ENCODE data around the gene DERA. TPM values are rescaled to one million over a fixed set of nuclear protein-coding genes. Genes with fewer than 3 reads are reported as not detected.

Gene DERA
- total RNA-seq, 1 experiment from 2014 or later = 43.7 TPM

DNA sequence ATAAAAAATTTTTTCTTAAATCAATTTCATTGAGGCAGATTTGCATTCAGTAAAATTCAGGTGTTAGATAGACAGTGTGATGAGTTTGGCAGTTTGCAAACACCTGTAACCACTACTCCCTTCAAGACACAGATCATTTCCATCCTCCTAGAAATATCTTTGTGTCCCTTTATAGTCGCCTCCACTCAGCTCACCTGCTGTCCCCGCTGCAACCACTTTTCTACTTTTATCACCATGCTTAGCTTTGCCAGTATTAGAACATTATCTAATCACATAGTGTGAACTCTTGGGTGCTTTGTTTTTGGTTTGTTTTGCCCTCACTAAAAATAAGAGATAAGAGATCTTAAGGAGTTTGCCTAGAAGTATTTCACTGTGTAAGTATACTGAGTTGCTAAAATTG lies 73.8 kb downstream of the DERA start:
- POLR2A ChIA-PET (ENCODE audit: low non-redundant PET) = no interaction called here
- intact Hi-C loops (cut with micrococcal nuclease; ENCODE audit: unreplicated experiment) = loop anchor here (10.0 kb wide), 1 partner anchor 370 kb away; no protein-coding TSS in a partner anchor

DNA sequence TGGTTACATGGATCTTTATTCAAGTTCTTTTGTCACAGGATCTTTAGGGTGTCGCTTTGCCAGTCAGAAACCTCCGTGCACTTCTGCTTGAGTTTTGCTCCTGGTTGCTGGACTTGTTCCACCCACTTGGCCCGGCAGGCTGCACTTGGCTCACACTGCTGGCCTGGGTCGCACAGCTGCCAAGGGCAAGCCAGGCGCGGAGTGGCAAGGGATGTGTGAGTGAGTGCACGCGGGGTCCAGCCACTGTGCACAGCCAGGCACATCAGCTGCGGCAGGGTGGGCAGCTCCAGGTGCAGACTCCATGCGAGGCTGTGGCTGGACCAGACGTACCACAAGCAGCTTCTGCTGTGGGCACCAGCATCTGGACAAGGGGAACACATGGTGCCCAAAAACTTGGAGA lies 76.6 kb downstream of the DERA start:
- no peak for TF ChIP-seq EZH2 (IDR thresholded peaks at IDR 0.05; ENCODE audit: borderline replicate concordance, low read depth, low read length, poor library complexity, severe bottlenecking)
- TF ChIP-seq, protein P1, sequence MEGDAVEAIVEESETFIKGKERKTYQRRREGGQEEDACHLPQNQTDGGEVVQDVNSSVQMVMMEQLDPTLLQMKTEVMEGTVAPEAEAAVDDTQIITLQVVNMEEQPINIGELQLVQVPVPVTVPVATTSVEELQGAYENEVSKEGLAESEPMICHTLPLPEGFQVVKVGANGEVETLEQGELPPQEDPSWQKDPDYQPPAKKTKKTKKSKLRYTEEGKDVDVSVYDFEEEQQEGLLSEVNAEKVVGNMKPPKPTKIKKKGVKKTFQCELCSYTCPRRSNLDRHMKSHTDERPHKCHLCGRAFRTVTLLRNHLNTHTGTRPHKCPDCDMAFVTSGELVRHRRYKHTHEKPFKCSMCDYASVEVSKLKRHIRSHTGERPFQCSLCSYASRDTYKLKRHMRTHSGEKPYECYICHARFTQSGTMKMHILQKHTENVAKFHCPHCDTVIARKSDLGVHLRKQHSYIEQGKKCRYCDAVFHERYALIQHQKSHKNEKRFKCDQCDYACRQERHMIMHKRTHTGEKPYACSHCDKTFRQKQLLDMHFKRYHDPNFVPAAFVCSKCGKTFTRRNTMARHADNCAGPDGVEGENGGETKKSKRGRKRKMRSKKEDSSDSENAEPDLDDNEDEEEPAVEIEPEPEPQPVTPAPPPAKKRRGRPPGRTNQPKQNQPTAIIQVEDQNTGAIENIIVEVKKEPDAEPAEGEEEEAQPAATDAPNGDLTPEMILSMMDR (conservative IDR thresholded peaks at IDR 0.05; ENCODE audit: low read depth, low read length) = no peak
- no peaks in the 10 kb centered on the region for H3K9me3 ChIP-seq (ENCODE audit: low read depth, low read length, poor library complexity, severe bottlenecking)
- H3K27me3 ChIP-seq (replicated peaks; ENCODE audit: insufficient read depth, low read depth, low read length, poor library complexity) = no peaks in the 10 kb centered on the region
- peaks cover 6% of the 10 kb centered on the region for H3K4me1 ChIP-seq (ENCODE audit: insufficient read depth, low read length, poor library complexity, severe bottlenecking)
- ChIA-PET POLR2A (ENCODE audit: low non-redundant PET) (no interaction called here), CTCF (no interaction called here)
- H3K4me3 ChIP-seq (ENCODE audit: low read depth, low read length, poor library complexity, severe bottlenecking) = no peak overlapping the region
- no peak overlapping the region for H3K27ac ChIP-seq (ENCODE audit: low read depth, low read length, poor library complexity, severe bottlenecking)
- BruUV-seq (replicated peaks) = no TSS peak
- DNase-seq (ENCODE audit: low spot score) = no peak
- intact Hi-C loops (cut with micrococcal nuclease; ENCODE audit: unreplicated experiment) = loop anchor here (10.0 kb wide), 1 partner anchor 367 kb away; no protein-coding TSS in a partner anchor
- H3K36me3 ChIP-seq (ENCODE audit: insufficient read depth, low read length, poor library complexity, severe bottlenecking) = no peaks in the 10 kb centered on the region

More for the DNA sequence above, 73.8 kb downstream of the DERA start:
- no peak for TF ChIP-seq EZH2 (IDR thresholded peaks at IDR 0.05; ENCODE audit: borderline replicate concordance, low read depth, low read length, poor library complexity, severe bottlenecking)
- TF ChIP-seq, protein P1 (conservative IDR thresholded peaks at IDR 0.05; ENCODE audit: low read depth, low read length) = no peak
- no peak overlapping the region for H3K27ac ChIP-seq (ENCODE audit: low read depth, low read length, poor library complexity, severe bottlenecking)
- H3K36me3 ChIP-seq (ENCODE audit: insufficient read depth, low read length, poor library complexity, severe bottlenecking) = no peaks in the 10 kb centered on the region
- CTCF ChIA-PET = no interaction called here
- H3K4me3 ChIP-seq (ENCODE audit: low read depth, low read length, poor library complexity, severe bottlenecking) = no peak overlapping the region
- BruUV-seq (replicated peaks) = no TSS peak
- DNase-seq (ENCODE audit: low spot score) = no peak
- H3K9me3 ChIP-seq (ENCODE audit: low read depth, low read length, poor library complexity, severe bottlenecking) = no peaks in the 10 kb centered on the region
- peaks cover 6% of the 10 kb centered on the region for H3K4me1 ChIP-seq (ENCODE audit: insufficient read depth, low read length, poor library complexity, severe bottlenecking)
- H3K27me3 ChIP-seq (replicated peaks; ENCODE audit: insufficient read depth, low read depth, low read length, poor library complexity) = no peaks in the 10 kb centered on the region

DNA sequence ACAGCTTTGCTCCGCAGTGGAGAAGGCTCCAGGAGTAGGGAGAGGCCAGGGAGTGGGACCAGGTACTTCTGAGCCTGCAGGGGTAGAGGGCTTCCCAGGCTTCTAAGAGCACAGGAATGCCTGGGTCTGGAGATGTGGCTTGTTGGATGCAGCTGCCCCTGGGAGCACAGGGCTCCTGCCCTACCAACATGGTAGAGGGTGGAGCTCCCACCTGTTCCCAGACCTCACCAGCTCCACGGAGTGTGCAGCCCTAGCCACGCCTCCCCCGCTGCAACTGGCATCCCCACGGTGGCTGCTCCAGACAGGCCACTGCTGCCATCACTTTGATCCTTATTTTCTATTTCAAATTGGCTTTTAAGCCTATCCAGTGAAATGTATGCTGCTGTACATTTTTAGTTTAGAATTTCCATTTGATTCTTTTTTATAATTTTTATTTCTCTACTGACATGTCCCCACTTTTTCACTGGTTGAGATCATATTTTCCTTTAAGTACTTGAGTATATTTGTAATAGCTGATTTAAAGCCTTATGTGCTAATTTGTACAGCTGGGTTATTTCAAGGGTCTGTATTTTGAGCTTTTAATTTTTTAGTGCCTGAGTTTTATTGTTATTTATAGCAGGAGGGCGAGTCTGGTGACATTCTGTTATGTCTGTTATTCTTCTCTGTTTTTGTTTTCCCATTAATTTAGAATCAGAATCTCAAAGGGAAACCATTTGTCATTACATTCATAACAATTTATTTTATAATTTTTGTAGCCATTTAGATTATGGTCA lies 78.0 kb downstream of the DERA start:
- ChIA-PET POLR2A (ENCODE audit: low non-redundant PET) (no interaction called here), CTCF (no interaction called here)
- intact Hi-C loops (cut with micrococcal nuclease; ENCODE audit: unreplicated experiment) = loop anchor here (10.0 kb wide), 1 partner anchor 366 kb away; no protein-coding TSS in a partner anchor
- no peaks in the 10 kb centered on the region for H3K4me1 ChIP-seq (ENCODE audit: insufficient read depth, low read length, poor library complexity, severe bottlenecking)
- no peaks in the 10 kb centered on the region for H3K36me3 ChIP-seq (ENCODE audit: insufficient read depth, low read length, poor library complexity, severe bottlenecking)
- H3K4me3 ChIP-seq (ENCODE audit: low read depth, low read length, poor library complexity, severe bottlenecking) = no peak overlapping the region
- H3K27ac ChIP-seq (ENCODE audit: low read depth, low read length, poor library complexity, severe bottlenecking) = no peak overlapping the region
- no peak for DNase-seq (ENCODE audit: low spot score)
- no peaks in the 10 kb centered on the region for H3K9me3 ChIP-seq (ENCODE audit: low read depth, low read length, poor library complexity, severe bottlenecking)
- BruUV-seq (replicated peaks) = no TSS peak
- H3K27me3 ChIP-seq (replicated peaks; ENCODE audit: insufficient read depth, low read depth, low read length, poor library complexity) = no peaks in the 10 kb centered on the region
- TF ChIP-seq EZH2 (IDR thresholded peaks at IDR 0.05; ENCODE audit: borderline replicate concordance, low read depth, low read length, poor library complexity, severe bottlenecking) = no peak
- TF ChIP-seq, protein P1 (conservative IDR thresholded peaks at IDR 0.05; ENCODE audit: low read depth, low read length) = no peak

All from A673 (cell line).